Fibroblast of pulmonary artery (primary cell): ENCODE measurements around the gene FAM234B.

Experiments
- DNase-seq: peaks from one replicate; pipeline ENCODE4 v3.0.0-alpha.2; 2010; ENCODE audit warnings: low read depth
- H3K4me3 ChIP-seq: replicated peaks from 2 replicates; pipeline ENCODE4 v1.5.1; 2011; ENCODE audit warnings: low read depth, mild to moderate bottlenecking, control low read depth, low read length, moderate library complexity
- CTCF ChIP-seq: IDR thresholded peaks from 2 replicates; pipeline ENCODE4 v1.5.1; 2011; ENCODE audit warnings: mild to moderate bottlenecking, control low read depth, low read length, inconsistent platforms; ENCODE audit errors: missing control alignments

The FAM234B gene

GRCh38 chr12:13039328-13039956 is 4.7 kb upstream of the FAM234B start:
- no peak overlapping the region for H3K4me3 ChIP-seq
- TF ChIP-seq CTCF = no peak
- no peak for DNase-seq

GRCh38 chr12:13041224-13041623 is 3.0 kb upstream of the FAM234B start:
- no peak for DNase-seq
- no peak for TF ChIP-seq CTCF
- H3K4me3 ChIP-seq = no peak overlapping the region

- no peak overlapping the region for H3K4me3 ChIP-seq
- TF ChIP-seq CTCF = no peak
- no peak for DNase-seq
Measured at GRCh38 chr12:13042666-13043230, 1.4 kb upstream of the FAM234B start.

GRCh38 chr12:13044906-13045299 is 722 bp downstream of the FAM234B start:
- no peak for TF ChIP-seq CTCF
- DNase-seq = no peak
- H3K4me3 ChIP-seq = peak overlapping the region; percentile 95

- no peak overlapping the region for H3K4me3 ChIP-seq
- no peak for TF ChIP-seq CTCF
- no peak for DNase-seq
Measured at GRCh38 chr12:13045816-13046215, 1.6 kb downstream of the FAM234B start.

GRCh38 chr12:13046964-13047363 is 2.8 kb downstream of the FAM234B start:
- DNase-seq = no peak
- no peak for TF ChIP-seq CTCF
- H3K4me3 ChIP-seq = no peak overlapping the region

- peak; percentile 63 for DNase-seq
- no peak overlapping the region for H3K4me3 ChIP-seq
- TF ChIP-seq CTCF = no peak
Measured at GRCh38 chr12:13049816-13050215, 5.6 kb downstream of the FAM234B start.
